IMR-90 (cell line): ENCODE results near the gene PABPN1.

Source experiments
- CEBPB ChIP-seq: IDR thresholded peaks from 2 replicates; pipeline ENCODE4 v1.6.1; 2012; ENCODE audit warnings: low read depth, low read length, improper control_type of control experiment
- CHD1 ChIP-seq: IDR thresholded peaks from 2 replicates; pipeline ENCODE4 v1.6.1; 2012; ENCODE audit warnings: low read depth, low read length, improper control_type of control experiment
- CTCF ChIP-seq: conservative IDR thresholded peaks from 2 replicates; pipeline ENCODE4 v1.5.1; 2012; ENCODE audit warnings: mild to moderate bottlenecking, low read depth, low read length, improper control_type of control experiment
- NFE2L2 ChIP-seq: fragments of 150-350 bp; IDR thresholded peaks from 2 replicates; pipeline ENCODE4 v1.6.1; 2016; ENCODE audit warnings: low read depth, mild to moderate bottlenecking, low read length
- POLR2A ChIP-seq: IDR thresholded peaks from 2 replicates; pipeline ENCODE4 v1.6.1; 2012; ENCODE audit warnings: mild to moderate bottlenecking, low read depth, low read length
- SMC3 ChIP-seq: fragments of 150-350 bp; IDR thresholded peaks from 2 replicates; pipeline ENCODE4 v1.6.1; 2016; ENCODE audit warnings: low read depth, mild to moderate bottlenecking, antibody characterized with exemption, low read length, moderate library complexity
- TF ChIP-seq, protein P1 (sequence below): fragments of 150-350 bp; IDR thresholded peaks from 2 replicates; pipeline ENCODE4 v1.6.1; 2016; ENCODE audit warnings: low read depth, mild to moderate bottlenecking, low read length, moderate library complexity, borderline replicate concordance
- TF ChIP-seq, protein P2 (sequence below): fragments of 150-350 bp; IDR thresholded peaks from 2 replicates; pipeline ENCODE4 v1.6.1; 2017; ENCODE audit warnings: mild to moderate bottlenecking, antibody characterized with exemption, low read length, low read depth

DNA sequence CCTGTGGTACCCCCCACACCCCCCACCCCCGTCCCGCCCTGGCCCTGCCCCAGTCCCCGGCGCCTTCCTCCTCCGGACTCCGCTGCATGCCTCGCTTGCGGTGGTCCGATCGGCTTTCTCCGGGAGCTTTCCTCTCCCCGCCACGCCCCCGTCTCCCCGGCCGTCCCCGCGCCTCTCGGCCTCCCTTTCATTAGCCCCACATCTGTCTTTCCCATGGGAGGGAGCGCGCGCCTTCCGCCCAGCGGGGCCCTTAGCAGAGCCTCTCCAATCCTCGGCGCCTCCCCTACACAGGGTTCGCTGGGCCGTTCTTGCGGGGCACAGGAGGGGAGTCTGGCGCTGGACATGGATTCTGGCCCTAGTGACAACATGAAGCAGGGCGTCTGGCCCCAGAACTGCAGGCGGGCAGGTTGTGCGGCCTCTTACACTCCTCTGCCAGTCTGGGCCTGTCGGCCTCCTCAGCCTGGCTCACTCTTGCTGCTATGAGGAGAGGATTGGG is 45.2 kb downstream of the PABPN1 start:
- TF ChIP-seq, protein P1, sequence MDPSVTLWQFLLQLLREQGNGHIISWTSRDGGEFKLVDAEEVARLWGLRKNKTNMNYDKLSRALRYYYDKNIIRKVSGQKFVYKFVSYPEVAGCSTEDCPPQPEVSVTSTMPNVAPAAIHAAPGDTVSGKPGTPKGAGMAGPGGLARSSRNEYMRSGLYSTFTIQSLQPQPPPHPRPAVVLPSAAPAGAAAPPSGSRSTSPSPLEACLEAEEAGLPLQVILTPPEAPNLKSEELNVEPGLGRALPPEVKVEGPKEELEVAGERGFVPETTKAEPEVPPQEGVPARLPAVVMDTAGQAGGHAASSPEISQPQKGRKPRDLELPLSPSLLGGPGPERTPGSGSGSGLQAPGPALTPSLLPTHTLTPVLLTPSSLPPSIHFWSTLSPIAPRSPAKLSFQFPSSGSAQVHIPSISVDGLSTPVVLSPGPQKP: no peak
- TF ChIP-seq CTCF (no peak), POLR2A (no peak), NFE2L2 (no peak), CHD1 (no peak), CEBPB (no peak), SMC3 (no peak)
- TF ChIP-seq, protein P2, sequence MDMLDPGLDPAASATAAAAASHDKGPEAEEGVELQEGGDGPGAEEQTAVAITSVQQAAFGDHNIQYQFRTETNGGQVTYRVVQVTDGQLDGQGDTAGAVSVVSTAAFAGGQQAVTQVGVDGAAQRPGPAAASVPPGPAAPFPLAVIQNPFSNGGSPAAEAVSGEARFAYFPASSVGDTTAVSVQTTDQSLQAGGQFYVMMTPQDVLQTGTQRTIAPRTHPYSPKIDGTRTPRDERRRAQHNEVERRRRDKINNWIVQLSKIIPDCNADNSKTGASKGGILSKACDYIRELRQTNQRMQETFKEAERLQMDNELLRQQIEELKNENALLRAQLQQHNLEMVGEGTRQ: no peak
